K562 (cell line): ENCODE data around the gene MYL10. TPM values are rescaled to one million over a fixed set of nuclear protein-coding genes. Genes with fewer than 3 reads are reported as not detected.

Source experiments
- ATAC-seq: fragments of 200-7000 bp; cut with Tn5 transposase; 3 replicates; pipeline ENCODE4 v1.9.1; 2020; ENCODE audit warnings: moderate library complexity
- BruUV-seq: library from RNA; stranded (reverse); fragments of 400-500 nt; replicated peaks from 2 replicates; lab custom pipeline; 2021; lab: Mats Ljungman, UMichigan
- CTCF ChIA-PET: fragments of 300-600 bp; formaldehyde crosslinking; extraction: SDS; loops from one replicate; lab custom pipeline; 2021; ENCODE audit warnings: low intra/inter-chr PET ratio; lab: Yijun Ruan, JAX
- POLR2A ChIA-PET: fragments of 300-600, 350-650 bp; sonication (Branson Sonifier 250); formaldehyde crosslinking; extraction: SDS; loops from one replicate; lab custom pipeline; 2021; ENCODE audit warnings: antibody characterized with exemption, inconsistent platforms; lab: Yijun Ruan, JAX
- DNase-seq, 4 experiments: peaks; one replicate each; pipeline versions ENCODE4 v3.0.0 to v3.0.0-alpha.2; 2011 to 2018; ENCODE audit warnings: low spot score in 3 of 4, mixed read lengths in 3 of 4; ENCODE audit errors: extremely low read depth in 1 of 4
- FAIRE-seq: peaks from 2 replicates; lab custom pipeline; 2011; peaks lifted over from hg19 to GRCh38; lab: Jason Lieb, UNC
- H2AFZ ChIP-seq: 2 replicates; pipeline ENCODE4 v1.6.0; 2011; ENCODE audit warnings: low read depth, low read length, control low read depth, inconsistent platforms
- H3K27ac ChIP-seq: fragments of 200-600 bp; 3 replicates; pipeline ENCODE4 v1.8.0; 2011; ENCODE audit warnings: low read depth, mild to moderate bottlenecking, control low read depth, inconsistent platforms, low read length, moderate library complexity, mixed read lengths; ENCODE audit errors: extremely low read depth
- H3K27me3 ChIP-seq, 2 experiments: fragments of 300-600 bp in 1 of 2; 2 replicates in 1 of 2; 3 replicates in 1 of 2; pipeline versions ENCODE4 v1.6.0 to v1.8.0; 2011; ENCODE audit warnings: inconsistent platforms in 2 of 2, low read length in 2 of 2, mild to moderate bottlenecking in 1 of 2, mixed read lengths in 1 of 2, moderate library complexity in 1 of 2; ENCODE audit not compliant: control insufficient read depth in 2 of 2, insufficient read depth in 2 of 2
- H3K36me3 ChIP-seq: fragments of 300-600 bp; 3 replicates; pipeline ENCODE4 v1.8.0; 2011; ENCODE audit warnings: mild to moderate bottlenecking, low read length, inconsistent platforms; ENCODE audit not compliant: control insufficient read depth, insufficient read depth
- H3K4me1 ChIP-seq, 2 experiments: fragments of 200-600 bp in 1 of 2; replicated peaks in 1 of 2; 2 replicates in 1 of 2; 3 replicates in 1 of 2; pipeline versions ENCODE4 v1.5.1 to v1.8.0; 2011; ENCODE audit warnings: inconsistent platforms in 2 of 2, low read length in 2 of 2, mild to moderate bottlenecking in 1 of 2, mixed read lengths in 1 of 2, moderate library complexity in 1 of 2; ENCODE audit not compliant: control insufficient read depth in 2 of 2, insufficient read depth in 2 of 2
- H3K4me2 ChIP-seq: 2 replicates; pipeline ENCODE4 v1.6.1; 2011; ENCODE audit warnings: low read length, control low read depth, inconsistent platforms, mixed read lengths; ENCODE audit not compliant: insufficient read depth
- H3K4me3 ChIP-seq: fragments of 200-600 bp; sonication (generic), shearing (Covaris generic); 2 replicates; pipeline ENCODE4 v1.5.1; 2016; ENCODE audit warnings: control low read depth, inconsistent platforms
- H3K79me2 ChIP-seq: fragments of 200-600 bp; 3 replicates; pipeline ENCODE4 v1.8.0; 2011; ENCODE audit warnings: low read length, inconsistent platforms; ENCODE audit not compliant: control insufficient read depth, insufficient read depth
- H3K9ac ChIP-seq, 2 experiments: 2 replicates each; pipeline versions ENCODE4 v1.6.0 to v1.6.1; 2011; ENCODE audit warnings: low read depth in 2 of 2, low read length in 2 of 2, control low read depth in 1 of 2, inconsistent platforms in 1 of 2, mild to moderate bottlenecking in 1 of 2, mixed read lengths in 1 of 2; ENCODE audit not compliant: insufficient read depth in 1 of 2
- H3K9me1 ChIP-seq: one replicate; pipeline ENCODE4 v1.6.0; 2011; ENCODE audit warnings: inconsistent platforms, mild to moderate bottlenecking, low read length, moderate library complexity; ENCODE audit not compliant: control insufficient read depth, insufficient read depth
- H3K9me3 ChIP-seq: replicated peaks from 2 replicates; pipeline ENCODE4 v1.5.1; 2011; ENCODE audit warnings: low read depth, low read length, inconsistent platforms; ENCODE audit not compliant: control insufficient read depth, insufficient read depth
- H4K20me1 ChIP-seq: replicated peaks from 2 replicates; pipeline ENCODE4 v1.6.1; 2011; ENCODE audit warnings: low read length, inconsistent platforms, mixed read lengths; ENCODE audit not compliant: control insufficient read depth, insufficient read depth
- CBX8 ChIP-seq: fragments of 200-600 bp; sonication (generic); IDR thresholded peaks from 2 replicates; pipeline ENCODE4 v1.6.1; 2012; ENCODE audit warnings: borderline replicate concordance, mixed run types, low read depth, mild to moderate bottlenecking, moderate library complexity, mixed read lengths, low read length, control low read depth, inconsistent platforms; ENCODE audit not compliant: poor library complexity, severe bottlenecking; ENCODE audit errors: extremely low read depth
- CHD2 ChIP-seq: IDR thresholded peaks from 2 replicates; pipeline ENCODE4 v1.6.1; 2011; ENCODE audit warnings: low read depth, low read length
- E4F1 ChIP-seq: fragments of 250-450 bp; sonication (Bioruptor Pico); IDR thresholded peaks from 2 replicates; pipeline ENCODE4 v1.5.0; 2021; ENCODE audit warnings: mild to moderate bottlenecking, borderline replicate concordance
- FOXK1 ChIP-seq: sonication (generic); formaldehyde crosslinking; IDR thresholded peaks from 2 replicates; pipeline ENCODE4 v1.8.0; 2022; ENCODE audit warnings: missing genetic modification reagents, mild to moderate bottlenecking, borderline replicate concordance
- HES1 ChIP-seq: fragments of 450-650 bp; IDR thresholded peaks from 2 replicates; pipeline ENCODE4 v1.6.1; 2016; ENCODE audit warnings: low read depth, mild to moderate bottlenecking, moderate library complexity
- KAT8 ChIP-seq: fragments of 450-650 bp; IDR thresholded peaks from 2 replicates; pipeline ENCODE4 v1.6.1; 2016; ENCODE audit warnings: low read depth, mild to moderate bottlenecking
- NCOA2 ChIP-seq, 2 experiments: fragments of 450-650 bp; IDR thresholded peaks; 2 replicates each; pipeline ENCODE4 v1.6.1; 2018; ENCODE audit warnings: mild to moderate bottlenecking in 2 of 2, moderate library complexity in 1 of 2; ENCODE audit not compliant: partially characterized antibody in 2 of 2
- PHTF2 ChIP-seq: fragments of 250-450 bp; sonication (Bioruptor Pico); IDR thresholded peaks from 2 replicates; pipeline ENCODE4 v1.5.0; 2021; ENCODE audit warnings: mild to moderate bottlenecking
- RAD21 ChIP-seq, 2 experiments: fragments of 250-450 bp in 1 of 2; fragments of 450-650 bp in 1 of 2; sonication (Bioruptor Pico) in 1 of 2; formaldehyde crosslinking in 1 of 2; IDR thresholded peaks in 1 of 2; conservative IDR thresholded peaks in 1 of 2; 2 replicates each; pipeline versions ENCODE4 v1.4.0 to v1.8.0; 2020 to 2022; ENCODE audit warnings: mild to moderate bottlenecking in 2 of 2, moderate library complexity in 1 of 2
- SP2 ChIP-seq: IDR thresholded peaks from 2 replicates; pipeline ENCODE4 v1.6.1; 2011; ENCODE audit warnings: mild to moderate bottlenecking, low read depth, low read length, moderate library complexity; ENCODE audit not compliant: poor library complexity, severe bottlenecking; ENCODE audit errors: extremely low read depth
- SRSF9 ChIP-seq: fragments of 200-400 bp; formaldehyde crosslinking; IDR thresholded peaks from 2 replicates; pipeline ENCODE4 v1.6.1; 2017; ENCODE audit warnings: low read depth, low read length, borderline replicate concordance
- STAG1 ChIP-seq: sonication (generic); formaldehyde crosslinking; IDR thresholded peaks from 2 replicates; pipeline ENCODE4 v1.5.0; 2020; ENCODE audit warnings: missing genetic modification reagents, borderline replicate concordance
- ZBTB34 ChIP-seq: fragments of 250-450 bp; sonication (Bioruptor Pico); IDR thresholded peaks from 2 replicates; pipeline ENCODE4 v1.8.0; 2021; ENCODE audit warnings: mild to moderate bottlenecking, moderate library complexity
- ZNF121 ChIP-seq: sonication (generic); formaldehyde crosslinking; conservative IDR thresholded peaks from 2 replicates; pipeline ENCODE4 v1.8.0; 2022; ENCODE audit warnings: missing genetic modification reagents
- ZNF134 ChIP-seq: fragments of 250-450 bp; sonication (Bioruptor Pico); conservative IDR thresholded peaks from 2 replicates; pipeline ENCODE4 v1.4.0; 2020
- ZNF586 ChIP-seq: fragments of 450-650 bp; formaldehyde crosslinking; conservative IDR thresholded peaks from 2 replicates; pipeline ENCODE4 v1.4.0; 2020; ENCODE audit warnings: mild to moderate bottlenecking, moderate library complexity
- WGBS: fragments of 100-300 bp; shearing (Covaris generic); methylation state at CpG from one replicate; pipeline ENCODE4 v1.1.6; 2016; ENCODE audit warnings: low coverage, mixed read lengths; ENCODE audit not compliant: insufficient coverage; ENCODE audit errors: missing lambda C conversion rate; 5-methylcytosine and 5-hydroxymethylcytosine counted together
- in situ Hi-C: fragments of 300-500 bp; cut with MboI; formaldehyde crosslinking; loops from 4 replicates; pipeline ENCODE4 v1.15.0; 2018; ENCODE audit warnings: inconsistent platforms, mixed read lengths
- intact Hi-C: fragments of 100-400 bp; cut with micrococcal nuclease; formaldehyde crosslinking; loops from 2 replicates; pipeline ENCODE4 v1.14.2; 2022
- polyA plus RNA-seq, 8 experiments: library from polyadenylated mRNA; depleted of rRNA in 4 of 8; stranded (reverse) in 5 of 8; unstranded in 3 of 8; fragments of >200 nt; fragmentation: Nextera tagmentation in 2 of 8; fragmentation: Illumina TruSeq in 1 of 8; extraction: Ambion mirVana in 2 of 8; extraction: Trizol in 1 of 8; gene quantifications; 2 replicates each; pipeline versions ENCODE4 v1.2.1 to v1.2.3, GENCODE V29; 2011 to 2014; ENCODE audit warnings: inconsistent platforms in 1 of 8, missing spikeins in 1 of 8
- total RNA-seq, 7 experiments: library from RNA; depleted of rRNA in 6 of 7; stranded (reverse); fragments of >200 nt in 6 of 7; fragmentation: Illumina TruSeq in 2 of 7; extraction: Trizol in 2 of 7; gene quantifications; 2 replicates each; pipeline versions ENCODE4 v1.2.1 to v1.2.3, GENCODE V29; 2011 to 2021; ENCODE audit warnings: low replicate concordance in 1 of 7
- TF ChIP-seq, protein P1 (sequence below): fragments of 450-650 bp; formaldehyde crosslinking; IDR thresholded peaks from 2 replicates; pipeline ENCODE4 v1.4.0; 2022; ENCODE audit warnings: missing genetic modification characterization

The MYL10 gene
- total and polyA plus RNA-seq, 9 of the 15 experiments (the other 6 are each of a cell fraction or from before 2014, with no cell fraction given) = not detected

GRCh38 chr7:101669307-101669706 lies 40.2 kb upstream of the MYL10 start:
- ATAC-seq (peak; percentile 74; the same call in 2 of the 3 replicates), DNase-seq (peak in 3 of 4 experiments; percentile 37 to 55 (median 52)), FAIRE-seq (peak; percentile 89)
- Histone ChIP-seq H3K4me1 (0 out of 5 replicates have a peak, but pooled peaks cover 0 to 5% of the 10 kb centered on the region in 2 experiments), H3K9ac (no peak overlapping the region), H3K79me2 (no peaks in the 10 kb centered on the region), H3K27ac (no peak overlapping the region), H2AFZ (no peak overlapping the region), H3K27me3 (peaks cover 4 to 36% of the 10 kb centered on the region in 2 experiments; a peak in 3 of 5 replicates), H4K20me1 (no peaks in the 10 kb centered on the region; the same call in 1 of the 2 replicates), H3K9me3 (no peaks in the 10 kb centered on the region), H3K4me2 (no peak overlapping the region), H3K4me3 (no peak overlapping the region), H3K36me3 (no peaks in the 10 kb centered on the region), H3K9me1 (no peaks in the 10 kb centered on the region)
- ChIA-PET POLR2A (no interaction called here), CTCF (no interaction called here)
- intact Hi-C loops (no loop called here), in situ Hi-C loops (no loop called here)
- WGBS = 0% methylated on average over 1 of the region's 1 CpG
- no TSS peak for BruUV-seq
- TF ChIP-seq SRSF9 (no peak), FOXK1 (CRISPR knock-in tag) (no peak), KAT8 (no peak), E4F1 (no peak), CHD2 (no peak), SP2 (no peak), STAG1 (no peak; the same call in 1 of the 2 replicates), HES1 (no peak), ZNF586 (CRISPR knock-in tag) (no peak), ZNF121 (CRISPR knock-in tag) (no peak), ZBTB34 (CRISPR knock-in tag) (no peak), RAD21 (CRISPR knock-in tag; conservative IDR thresholded peaks at IDR 0.05 in 1 of 2, IDR thresholded peaks at IDR 0.05 in 1 of 2) (peak in 1 of 2 experiments; percentile 40; a peak in 2 of 4 replicates), NCOA2 (IDR thresholded peaks at IDR 0.05; ENCODE audit: partially characterized antibody in 2 of 2) (no peak), CBX8 (no peak), ZNF134 (CRISPR knock-in tag) (no peak), PHTF2 (CRISPR knock-in tag) (no peak)
- TF ChIP-seq, protein P1, sequence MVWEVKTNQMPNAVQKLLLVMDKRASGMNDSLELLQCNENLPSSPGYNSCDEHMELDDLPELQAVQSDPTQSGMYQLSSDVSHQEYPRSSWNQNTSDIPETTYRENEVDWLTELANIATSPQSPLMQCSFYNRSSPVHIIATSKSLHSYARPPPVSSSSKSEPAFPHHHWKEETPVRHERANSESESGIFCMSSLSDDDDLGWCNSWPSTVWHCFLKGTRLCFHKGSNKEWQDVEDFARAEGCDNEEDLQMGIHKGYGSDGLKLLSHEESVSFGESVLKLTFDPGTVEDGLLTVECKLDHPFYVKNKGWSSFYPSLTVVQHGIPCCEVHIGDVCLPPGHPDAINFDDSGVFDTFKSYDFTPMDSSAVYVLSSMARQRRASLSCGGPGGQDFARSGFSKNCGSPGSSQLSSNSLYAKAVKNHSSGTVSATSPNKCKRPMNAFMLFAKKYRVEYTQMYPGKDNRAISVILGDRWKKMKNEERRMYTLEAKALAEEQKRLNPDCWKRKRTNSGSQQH (CRISPR knock-in tag) = no peak
